GM12878 (cell line): ENCODE measurements around the gene BCAN. TPM values are rescaled to one million over a fixed set of nuclear protein-coding genes. Genes with fewer than 3 reads are reported as not detected.

ENCODE experiments used
- ATAC-seq: fragments of 200-7000 bp; cut with Tn5 transposase; 3 replicates; pipeline ENCODE4 v1.9.1; 2020; ENCODE audit warnings: mild to moderate bottlenecking, moderate library complexity
- BruUV-seq: library from RNA; stranded (reverse); fragments of 400-500 nt; replicated peaks from 2 replicates; lab custom pipeline; 2021; lab: Mats Ljungman, UMichigan
- CTCF ChIA-PET: fragments of 300-600 bp; sonication (Branson Sonifier 250); formaldehyde crosslinking; extraction: SDS; loops from one replicate; lab custom pipeline; 2021; ENCODE audit warnings: inconsistent platforms; lab: Yijun Ruan, JAX
- POLR2A ChIA-PET: fragments of 350-600 bp; formaldehyde crosslinking; extraction: SDS; loops from one replicate; lab custom pipeline; 2021; ENCODE audit warnings: inconsistent platforms; lab: Charles Lee
- RAD21 ChIA-PET: fragments of 300-600 bp; sonication (Branson Sonifier 250); formaldehyde crosslinking; loops from one replicate; lab custom pipeline; 2023; ENCODE audit warnings: antibody characterized with exemption; ENCODE audit not compliant: unreplicated experiment; lab: Charles Lee
- SMC1A ChIA-PET: fragments of 300-600 bp; sonication (Branson Sonifier 250); formaldehyde crosslinking; loops from one replicate; lab custom pipeline; 2023; ENCODE audit not compliant: unreplicated experiment, uncharacterized antibody; lab: Charles Lee
- DNase-seq: peaks from one replicate; pipeline ENCODE4 v3.0.0-alpha.2; 2011; ENCODE audit warnings: low read depth, low spot score
- FAIRE-seq: peaks from 3 replicates; lab custom pipeline; 2011; peaks lifted over from hg19 to GRCh38; lab: Jason Lieb, UNC
- H2AFZ ChIP-seq: 2 replicates; pipeline ENCODE4 v1.6.0; 2011; ENCODE audit warnings: low read depth, low read length, control low read depth; ENCODE audit not compliant: control insufficient read depth
- H3K27ac ChIP-seq: 2 replicates; pipeline ENCODE4 v1.5.1; 2011; ENCODE audit warnings: control low read depth; ENCODE audit not compliant: control insufficient read depth, insufficient read depth
- H3K27me3 ChIP-seq, 2 experiments: replicated peaks in 1 of 2; 2 replicates each; pipeline versions ENCODE4 v1.6.0 to v1.6.1; 2011; ENCODE audit warnings: low read length in 1 of 2; ENCODE audit not compliant: control insufficient read depth in 2 of 2, insufficient read depth in 2 of 2
- H3K36me3 ChIP-seq, 2 experiments: 2 replicates each; pipeline ENCODE4 v1.5.1; 2011; ENCODE audit warnings: low read length in 1 of 2; ENCODE audit not compliant: control insufficient read depth in 2 of 2, insufficient read depth in 2 of 2
- H3K4me1 ChIP-seq: 2 replicates; pipeline ENCODE4 v1.6.1; 2011; ENCODE audit warnings: mild to moderate bottlenecking, low read length, moderate library complexity, mixed read lengths; ENCODE audit not compliant: control insufficient read depth, insufficient read depth
- H3K4me2 ChIP-seq: 2 replicates; pipeline ENCODE4 v1.6.0; 2011; ENCODE audit warnings: control low read depth; ENCODE audit not compliant: control insufficient read depth, insufficient read depth
- H3K4me3 ChIP-seq: fragments of 200-600 bp; sonication (generic); 2 replicates; pipeline ENCODE4 v1.5.1; 2016
- H3K79me2 ChIP-seq: 2 replicates; pipeline ENCODE4 v1.6.0; 2011; ENCODE audit warnings: low read length; ENCODE audit not compliant: control insufficient read depth, insufficient read depth
- H3K9ac ChIP-seq: 2 replicates; pipeline ENCODE4 v1.8.0; 2011; ENCODE audit warnings: low read length, control low read depth, mixed read lengths; ENCODE audit not compliant: control insufficient read depth, insufficient read depth
- H3K9me3 ChIP-seq: replicated peaks from 3 replicates; pipeline ENCODE4 v1.5.1; 2011; ENCODE audit warnings: mild to moderate bottlenecking, low read length; ENCODE audit not compliant: control insufficient read depth, insufficient read depth
- H4K20me1 ChIP-seq: 2 replicates; pipeline ENCODE4 v1.6.0; 2011; ENCODE audit not compliant: control insufficient read depth, insufficient read depth
- ASH2L ChIP-seq: fragments of 300-600, 200-600 bp; sonication (generic); IDR thresholded peaks from 2 replicates; pipeline ENCODE4 v1.6.1; 2017; ENCODE audit warnings: low read depth, mild to moderate bottlenecking, borderline replicate concordance
- BRCA1 ChIP-seq: IDR thresholded peaks from 2 replicates; pipeline ENCODE4 v1.6.1; 2011; ENCODE audit warnings: low read depth, low read length, improper control_type of control experiment
- ETV6 ChIP-seq, 2 experiments: fragments of 450-650 bp in 1 of 2; IDR thresholded peaks in 1 of 2; conservative IDR thresholded peaks in 1 of 2; 2 replicates each; pipeline ENCODE4 v1.6.1; 2014; ENCODE audit warnings: antibody characterized with exemption in 1 of 2, borderline replicate concordance in 1 of 2, low read depth in 1 of 2, mild to moderate bottlenecking in 1 of 2, moderate library complexity in 1 of 2
- IRF4 ChIP-seq: IDR thresholded peaks from 2 replicates; pipeline ENCODE4 v1.6.1; 2011; ENCODE audit warnings: low read depth, low read length
- JUNB ChIP-seq: IDR thresholded peaks from 2 replicates; pipeline ENCODE4 v1.6.1; 2016; ENCODE audit warnings: antibody characterized with exemption, mild to moderate bottlenecking
- KDM1A ChIP-seq: fragments of 200-600 bp; sonication (generic); IDR thresholded peaks from 2 replicates; pipeline ENCODE4 v1.6.1; 2016; ENCODE audit warnings: borderline replicate concordance
- MEF2B ChIP-seq: fragments of 450-650 bp; IDR thresholded peaks from 2 replicates; pipeline ENCODE4 v1.6.1; 2018; ENCODE audit warnings: mild to moderate bottlenecking, moderate library complexity; ENCODE audit not compliant: partially characterized antibody, poor library complexity, severe bottlenecking
- NR2C1 ChIP-seq: fragments of 450-650 bp; IDR thresholded peaks from 2 replicates; pipeline ENCODE4 v1.6.1; 2017; ENCODE audit warnings: antibody characterized with exemption, mild to moderate bottlenecking, moderate library complexity
- NR2F1 ChIP-seq: fragments of 450-650 bp; conservative IDR thresholded peaks from 2 replicates; pipeline ENCODE4 v1.6.1; 2017; ENCODE audit warnings: mild to moderate bottlenecking
- SMAD1 ChIP-seq: fragments of 450-650 bp; IDR thresholded peaks from 2 replicates; pipeline ENCODE4 v1.6.1; 2018; ENCODE audit warnings: mild to moderate bottlenecking, low read depth; ENCODE audit not compliant: partially characterized antibody
- TARDBP ChIP-seq: IDR thresholded peaks from 2 replicates; pipeline ENCODE4 v1.6.1; 2016; ENCODE audit warnings: borderline replicate concordance
- ZNF274 ChIP-seq: IDR thresholded peaks from one replicate; pipeline ENCODE4 v1.8.0; 2011; ENCODE audit not compliant: insufficient read length, insufficient read depth
- ZSCAN29 ChIP-seq: fragments of 450-650 bp; IDR thresholded peaks from 2 replicates; pipeline ENCODE4 v1.6.1; 2017; ENCODE audit warnings: mild to moderate bottlenecking, moderate library complexity
- ZZZ3 ChIP-seq: IDR thresholded peaks from 2 replicates; pipeline ENCODE4 v1.6.1; 2011; ENCODE audit warnings: low read depth; ENCODE audit not compliant: control insufficient read depth, insufficient read length
- WGBS: methylation state at CpG from one replicate; pipeline ENCODE4 v1.1.6; 2016; ENCODE audit warnings: low lambda C conversion rate; ENCODE audit not compliant: insufficient replicate concordance, insufficient coverage; ENCODE audit errors: missing lambda C conversion rate; 5-methylcytosine and 5-hydroxymethylcytosine counted together
- in situ Hi-C: fragments of 300-500 bp; cut with MboI; formaldehyde crosslinking; loops from 9 replicates; pipeline ENCODE4 v1.14.3; 2018; ENCODE audit warnings: mixed read lengths
- intact Hi-C: fragments of 100-400 bp; cut with micrococcal nuclease; formaldehyde crosslinking; loops from one replicate; pipeline ENCODE4 v1.14.2; 2022; ENCODE audit not compliant: unreplicated experiment
- polyA plus RNA-seq, 11 experiments: library from polyadenylated mRNA; depleted of rRNA in 4 of 11; unstranded in 6 of 11; stranded (reverse) in 5 of 11; fragments of >200 nt; fragmentation: Nextera tagmentation in 4 of 11; fragmentation: Illumina TruSeq in 1 of 11; extraction: Ambion mirVana in 4 of 11; extraction: Trizol in 1 of 11; gene quantifications; 1 replicate in 1 of 11; 2 replicates in 10 of 11; pipeline versions ENCODE4 v1.2.1 to v1.2.3, GENCODE V29; 2011 to 2016; ENCODE audit warnings: inconsistent platforms in 2 of 11, missing spikeins in 2 of 11, low read depth in 1 of 11
- total RNA-seq, 4 experiments: library from RNA; depleted of rRNA in 3 of 4; stranded (reverse); fragments of >200 nt in 3 of 4; fragmentation: Illumina TruSeq in 1 of 4; extraction: Trizol in 1 of 4; gene quantifications; 2 replicates each; pipeline versions ENCODE4 v1.2.1 to v1.2.3, GENCODE V29; 2013 to 2021
- TF ChIP-seq, protein P1 (sequence below): fragments of 450-650 bp; IDR thresholded peaks from 2 replicates; pipeline ENCODE4 v1.6.1; 2018; ENCODE audit warnings: mild to moderate bottlenecking, low read depth, moderate library complexity; ENCODE audit not compliant: partially characterized antibody
- TF ChIP-seq, protein P2 (sequence below): fragments of 450-650 bp; IDR thresholded peaks from 2 replicates; pipeline ENCODE4 v1.6.1; 2017; ENCODE audit warnings: mild to moderate bottlenecking
- TF ChIP-seq, protein P3 (sequence below): IDR thresholded peaks from 2 replicates; pipeline ENCODE4 v1.6.1; 2011; ENCODE audit warnings: mild to moderate bottlenecking, low read depth, low read length, moderate library complexity; ENCODE audit not compliant: insufficient replicate concordance

The BCAN gene
- total and polyA plus RNA-seq, 10 of the 15 experiments (the other 5 are each of a cell fraction or from before 2014, with no cell fraction given) = 0.05 to 1.3 (median 0.18) TPM; not detected in 1

DNA sequence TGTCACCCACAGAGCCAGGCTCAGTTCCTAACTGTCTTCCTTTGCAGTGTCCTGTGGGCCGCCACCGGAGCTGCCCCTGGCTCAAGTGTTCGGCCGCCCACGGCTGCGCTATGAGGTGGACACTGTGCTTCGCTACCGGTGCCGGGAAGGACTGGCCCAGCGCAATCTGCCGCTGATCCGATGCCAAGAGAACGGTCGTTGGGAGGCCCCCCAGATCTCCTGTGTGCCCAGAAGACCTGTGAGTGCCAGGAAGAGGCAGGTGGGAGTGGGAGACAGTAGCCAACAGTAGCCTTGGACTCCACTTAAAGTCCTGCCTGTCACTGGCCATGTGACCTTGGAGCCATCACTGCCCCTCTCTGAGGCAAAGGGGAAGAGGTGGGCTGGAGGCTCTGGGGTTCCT, 16.6 kb downstream of the BCAN start:
- peaks cover 58% of the 10 kb centered on the region for H3K4me1 ChIP-seq
- H3K27me3 ChIP-seq = 0 out of 4 replicates have a peak, but pooled peaks cover 0 to 2% of the 10 kb centered on the region in 2 experiments
- 93% methylated on average over 14 of the region's 14 CpGs for WGBS
- no peak overlapping the region for H3K27ac ChIP-seq
- H3K4me3 ChIP-seq = no peak overlapping the region
- H2AFZ ChIP-seq = no peak overlapping the region
- H3K36me3 ChIP-seq = no peaks in the 10 kb centered on the region
- ChIA-PET POLR2A (interaction anchor here (0.9 to 1.2 kb wide), 2 partner anchors 15 to 67 kb away, joined by 3 to 4 read pairs; no protein-coding TSS in a partner anchor), CTCF (interaction anchor here (0.5 to 8.3 kb wide), 17 partner anchors 10 to 439 kb away, joined by 3 to 208 read pairs (median 5); partner anchors contain the start of genes BCAN, CRABP2, ISG20L2 and METTL25B), RAD21 (interaction anchor here (1.3 to 6.0 kb wide), 3 partner anchors 20 to 68 kb away, joined by 7 to 58 read pairs (median 10); partner anchors contain the start of gene NES), SMC1A (interaction anchor here (0.8 to 4.2 kb wide), 8 partner anchors 18 to 201 kb away, joined by 3 to 39 read pairs (median 6); partner anchors contain the start of genes GPATCH4 and NES)
- ATAC-seq (no peak), FAIRE-seq (no peak), DNase-seq (no peak)
- intact Hi-C loops (no loop called here), in situ Hi-C loops (no loop called here)
- H3K9ac ChIP-seq = no peak overlapping the region
- H3K4me2 ChIP-seq = no peak overlapping the region
- BruUV-seq = no TSS peak
- peaks cover 23% of the 10 kb centered on the region for H3K79me2 ChIP-seq
- H3K9me3 ChIP-seq = no peaks in the 10 kb centered on the region
- peaks cover 8% of the 10 kb centered on the region; the same call in 1 of the 2 replicates for H4K20me1 ChIP-seq
- no peak for TF ChIP-seq KDM1A
- TF ChIP-seq ZZZ3 = no peak
- TF ChIP-seq ASH2L = no peak
- TF ChIP-seq TARDBP = no peak
- TF ChIP-seq, protein P1, sequence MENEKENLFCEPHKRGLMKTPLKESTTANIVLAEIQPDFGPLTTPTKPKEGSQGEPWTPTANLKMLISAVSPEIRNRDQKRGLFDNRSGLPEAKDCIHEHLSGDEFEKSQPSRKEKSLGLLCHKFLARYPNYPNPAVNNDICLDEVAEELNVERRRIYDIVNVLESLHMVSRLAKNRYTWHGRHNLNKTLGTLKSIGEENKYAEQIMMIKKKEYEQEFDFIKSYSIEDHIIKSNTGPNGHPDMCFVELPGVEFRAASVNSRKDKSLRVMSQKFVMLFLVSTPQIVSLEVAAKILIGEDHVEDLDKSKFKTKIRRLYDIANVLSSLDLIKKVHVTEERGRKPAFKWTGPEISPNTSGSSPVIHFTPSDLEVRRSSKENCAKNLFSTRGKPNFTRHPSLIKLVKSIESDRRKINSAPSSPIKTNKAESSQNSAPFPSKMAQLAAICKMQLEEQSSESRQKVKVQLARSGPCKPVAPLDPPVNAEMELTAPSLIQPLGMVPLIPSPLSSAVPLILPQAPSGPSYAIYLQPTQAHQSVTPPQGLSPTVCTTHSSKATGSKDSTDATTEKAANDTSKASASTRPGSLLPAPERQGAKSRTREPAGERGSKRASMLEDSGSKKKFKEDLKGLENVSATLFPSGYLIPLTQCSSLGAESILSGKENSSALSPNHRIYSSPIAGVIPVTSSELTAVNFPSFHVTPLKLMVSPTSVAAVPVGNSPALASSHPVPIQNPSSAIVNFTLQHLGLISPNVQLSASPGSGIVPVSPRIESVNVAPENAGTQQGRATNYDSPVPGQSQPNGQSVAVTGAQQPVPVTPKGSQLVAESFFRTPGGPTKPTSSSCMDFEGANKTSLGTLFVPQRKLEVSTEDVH = no peak
- TF ChIP-seq ETV6 (conservative IDR thresholded peaks at IDR 0.05 in 1 of 2, IDR thresholded peaks at IDR 0.05 in 1 of 2; ENCODE audit: borderline replicate concordance in 1 of 2, low read depth in 1 of 2) = no peak
- TF ChIP-seq ZSCAN29 = no peak
- TF ChIP-seq, protein P2, sequence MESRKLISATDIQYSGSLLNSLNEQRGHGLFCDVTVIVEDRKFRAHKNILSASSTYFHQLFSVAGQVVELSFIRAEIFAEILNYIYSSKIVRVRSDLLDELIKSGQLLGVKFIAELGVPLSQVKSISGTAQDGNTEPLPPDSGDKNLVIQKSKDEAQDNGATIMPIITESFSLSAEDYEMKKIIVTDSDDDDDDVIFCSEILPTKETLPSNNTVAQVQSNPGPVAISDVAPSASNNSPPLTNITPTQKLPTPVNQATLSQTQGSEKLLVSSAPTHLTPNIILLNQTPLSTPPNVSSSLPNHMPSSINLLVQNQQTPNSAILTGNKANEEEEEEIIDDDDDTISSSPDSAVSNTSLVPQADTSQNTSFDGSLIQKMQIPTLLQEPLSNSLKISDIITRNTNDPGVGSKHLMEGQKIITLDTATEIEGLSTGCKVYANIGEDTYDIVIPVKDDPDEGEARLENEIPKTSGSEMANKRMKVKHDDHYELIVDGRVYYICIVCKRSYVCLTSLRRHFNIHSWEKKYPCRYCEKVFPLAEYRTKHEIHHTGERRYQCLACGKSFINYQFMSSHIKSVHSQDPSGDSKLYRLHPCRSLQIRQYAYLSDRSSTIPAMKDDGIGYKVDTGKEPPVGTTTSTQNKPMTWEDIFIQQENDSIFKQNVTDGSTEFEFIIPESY = no peak
- no peak for TF ChIP-seq JUNB
- no peak for TF ChIP-seq SMAD1
- no peak for TF ChIP-seq ZNF274
- TF ChIP-seq BRCA1 = no peak
- TF ChIP-seq NR2C1 = no peak
- TF ChIP-seq, protein P3, sequence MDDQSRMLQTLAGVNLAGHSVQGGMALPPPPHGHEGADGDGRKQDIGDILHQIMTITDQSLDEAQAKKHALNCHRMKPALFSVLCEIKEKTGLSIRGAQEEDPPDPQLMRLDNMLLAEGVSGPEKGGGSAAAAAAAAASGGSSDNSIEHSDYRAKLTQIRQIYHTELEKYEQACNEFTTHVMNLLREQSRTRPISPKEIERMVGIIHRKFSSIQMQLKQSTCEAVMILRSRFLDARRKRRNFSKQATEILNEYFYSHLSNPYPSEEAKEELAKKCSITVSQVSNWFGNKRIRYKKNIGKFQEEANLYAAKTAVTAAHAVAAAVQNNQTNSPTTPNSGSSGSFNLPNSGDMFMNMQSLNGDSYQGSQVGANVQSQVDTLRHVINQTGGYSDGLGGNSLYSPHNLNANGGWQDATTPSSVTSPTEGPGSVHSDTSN = no peak
- no peak for TF ChIP-seq NR2F1
- TF ChIP-seq MEF2B = no peak
- TF ChIP-seq IRF4 = no peak
